ENCODE measurements around the gene CDH4. TPM values are rescaled to one million over a fixed set of nuclear protein-coding genes. Genes with fewer than 3 reads are reported as not detected.
"Not testable (repeated sequence)": the region's sequence is repeated elsewhere in the genome, so short reads cannot be mapped to it uniquely, and the experiment has no call there.

Gene CDH4
- total RNA-seq, 2 donors from 2014 or later = 0.29 to 0.45 TPM

DNA sequence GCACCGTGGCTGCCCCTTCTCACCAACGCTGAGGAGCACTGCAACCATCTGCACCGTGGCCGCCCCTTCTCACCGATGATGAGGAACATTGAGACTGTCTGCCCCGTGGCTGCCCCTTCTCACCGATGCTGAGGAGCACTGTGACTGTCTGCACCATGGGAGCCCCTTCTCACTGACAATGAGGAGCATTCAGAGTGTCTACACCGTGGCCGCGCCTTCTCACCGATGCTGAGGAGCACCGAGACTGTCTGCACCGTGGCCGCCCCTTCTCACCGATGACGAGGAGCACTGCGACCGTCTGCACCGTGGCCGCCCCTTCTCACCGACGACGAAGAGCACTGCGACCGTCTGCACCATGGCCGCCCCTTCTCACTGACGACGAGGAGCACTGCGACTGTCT, 693.4 kb downstream of the CDH4 start:
- not testable (repeated sequence) for H3K27me3 Mint-ChIP-seq; H3K36me3 Mint-ChIP-seq (ENCODE audit: low read depth); H3K4me1 Mint-ChIP-seq; H3K4me3 Mint-ChIP-seq; ATAC-seq (replicated peaks); H3K27ac Mint-ChIP-seq; H3K9me3 Mint-ChIP-seq

DNA sequence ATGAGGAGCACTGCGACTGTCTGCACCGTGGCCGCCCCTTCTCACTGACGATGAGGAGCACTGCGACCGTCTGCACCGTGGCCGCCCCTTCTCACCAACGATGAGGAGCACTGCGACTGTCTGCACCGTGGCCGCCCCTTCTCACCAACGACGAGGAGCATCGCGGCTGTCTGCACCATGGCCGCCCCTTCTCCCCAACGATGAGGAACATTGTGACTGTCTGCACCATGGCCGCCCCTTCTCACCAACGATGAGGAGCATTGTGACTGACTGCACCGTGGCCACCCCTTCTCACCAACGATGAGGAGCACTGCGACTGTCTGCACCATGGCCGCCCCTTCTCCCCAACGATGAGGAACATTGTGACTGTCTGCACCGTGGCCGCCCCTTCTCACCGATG, 696.0 kb downstream of the CDH4 start:
- not testable (repeated sequence) for H3K27me3 Mint-ChIP-seq; H3K27ac Mint-ChIP-seq; H3K4me1 Mint-ChIP-seq; H3K4me3 Mint-ChIP-seq; H3K9me3 Mint-ChIP-seq; ATAC-seq (replicated peaks); H3K36me3 Mint-ChIP-seq (ENCODE audit: low read depth)

DNA sequence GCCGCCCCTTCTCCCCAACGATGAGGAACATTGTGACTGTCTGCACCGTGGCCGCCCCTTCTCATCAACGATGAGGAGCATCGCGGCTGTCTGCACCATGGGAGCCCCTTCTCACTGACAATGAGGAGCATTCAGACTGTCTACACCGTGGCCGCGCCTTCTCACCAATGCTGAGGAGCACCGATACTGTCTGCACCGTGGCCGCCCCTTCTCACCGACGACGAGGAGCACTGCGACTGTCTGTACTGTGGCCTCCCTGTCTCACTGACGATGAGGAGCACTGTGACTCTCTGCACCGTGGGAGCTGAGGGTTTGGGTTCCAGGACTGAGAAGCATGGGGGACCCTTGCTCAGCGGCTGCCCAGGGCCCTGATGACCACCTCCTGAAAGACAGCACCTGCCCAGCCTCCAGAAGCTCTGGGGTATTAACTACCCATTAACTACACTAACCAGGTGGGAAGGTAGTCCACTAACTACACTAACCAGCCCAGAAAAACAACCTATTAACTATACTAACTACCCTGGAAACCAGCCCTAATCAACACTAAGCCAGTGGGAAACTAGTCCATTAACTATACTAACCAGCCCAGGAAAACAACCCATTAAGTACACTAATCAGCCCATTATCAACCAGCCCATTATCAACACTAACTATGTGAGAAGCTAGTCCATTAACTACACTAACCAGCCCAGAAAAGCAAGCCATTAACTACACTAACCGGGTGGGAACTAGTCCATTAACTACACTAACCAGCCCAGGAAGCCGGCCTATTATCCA, 696.7 kb downstream of the CDH4 start:
- H3K36me3 Mint-ChIP-seq (ENCODE audit: low read depth) = no peaks in the 10 kb centered on the region
- H3K27ac Mint-ChIP-seq = no peak overlapping the region
- no peaks in the 10 kb centered on the region for H3K4me1 Mint-ChIP-seq
- no peaks in the 10 kb centered on the region for H3K9me3 Mint-ChIP-seq
- H3K4me3 Mint-ChIP-seq = no peak overlapping the region
- ATAC-seq (replicated peaks) = no peak
- H3K27me3 Mint-ChIP-seq = peaks cover 4% of the 10 kb centered on the region

- Mint-ChIP-seq H3K4me3 (no peak overlapping the region), H3K27me3 (peaks cover 5% of the 10 kb centered on the region), H3K4me1 (no peaks in the 10 kb centered on the region), H3K27ac (no peak overlapping the region), H3K36me3 (ENCODE audit: low read depth) (no peaks in the 10 kb centered on the region), H3K9me3 (no peaks in the 10 kb centered on the region)
- ATAC-seq (replicated peaks) = no peak
Observed at GRCh38 chr20:61949363-61949713, 697.3 kb downstream of the CDH4 start.

DNA sequence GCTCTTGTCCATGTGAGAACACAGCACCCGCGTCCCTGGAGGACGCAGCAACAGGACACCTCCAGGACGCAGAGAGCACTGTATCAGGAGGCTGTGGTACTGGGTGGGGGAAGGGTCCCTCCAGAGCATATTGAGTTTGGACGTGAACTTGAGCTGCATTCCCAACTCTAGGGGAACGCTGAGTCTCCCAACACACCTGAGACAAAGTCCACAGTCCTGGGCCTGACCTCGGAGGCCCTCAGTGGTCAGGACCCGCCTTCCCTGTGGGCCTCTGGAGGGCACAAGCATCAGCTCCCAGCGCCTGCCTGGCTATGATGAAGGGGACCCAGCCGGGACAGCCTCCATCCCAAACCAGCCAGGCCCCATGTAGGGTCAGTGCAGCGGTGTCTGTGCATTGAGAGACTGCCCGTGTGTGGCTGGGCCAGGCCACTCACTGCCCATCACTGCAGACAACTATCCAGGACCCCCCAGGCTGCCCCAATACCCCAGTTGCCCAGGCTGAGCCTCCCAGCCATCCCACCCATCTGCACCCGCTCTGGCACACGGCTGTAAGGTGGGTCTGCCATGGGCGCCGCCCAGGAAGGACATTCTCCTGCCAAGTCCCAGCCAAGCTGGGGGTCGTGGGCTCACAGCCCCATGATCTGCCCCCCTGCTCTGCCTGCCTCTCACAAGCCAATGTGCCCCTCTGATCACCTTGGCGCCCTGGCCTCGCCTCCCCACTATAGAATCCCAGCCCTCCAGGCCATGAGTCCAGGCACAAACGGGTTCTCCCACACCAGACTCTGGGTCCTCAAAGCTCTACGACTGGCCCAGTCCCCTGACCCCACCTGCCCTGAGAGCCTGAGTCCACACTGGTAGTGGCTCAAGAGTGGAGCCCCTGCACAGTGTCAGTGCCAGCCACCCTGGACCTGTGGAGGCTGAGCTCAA, 697.9 kb downstream of the CDH4 start:
- Mint-ChIP-seq H3K9me3 (no peaks in the 10 kb centered on the region), H3K27me3 (peaks cover 12% of the 10 kb centered on the region), H3K4me1 (no peaks in the 10 kb centered on the region), H3K27ac (no peak overlapping the region), H3K36me3 (ENCODE audit: low read depth) (no peaks in the 10 kb centered on the region), H3K4me3 (no peak overlapping the region)
- no peak for ATAC-seq (replicated peaks)

DNA sequence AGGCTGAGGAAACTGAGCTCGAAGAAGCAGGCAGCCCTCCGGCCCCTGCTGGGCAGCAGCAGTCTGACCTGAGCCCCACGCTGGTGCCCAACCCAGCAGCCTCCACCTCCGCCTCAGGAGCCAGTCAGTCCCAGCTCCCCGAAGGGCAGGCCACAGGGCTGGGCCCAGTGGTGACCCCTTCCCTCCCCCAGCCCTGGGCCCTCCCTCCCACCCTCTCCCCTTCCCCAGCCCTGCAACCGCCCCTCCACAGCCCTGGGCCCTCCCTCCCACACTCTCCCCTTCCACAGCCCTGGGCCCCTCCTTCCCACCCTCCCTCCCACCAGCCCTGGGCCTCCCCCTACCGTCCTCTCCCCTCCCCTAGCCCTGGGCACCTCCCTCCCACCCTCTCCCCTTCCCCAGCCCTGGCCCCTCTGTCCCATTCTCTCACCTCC, 698.6 kb downstream of the CDH4 start:
- H3K27me3 Mint-ChIP-seq = peaks cover 12% of the 10 kb centered on the region
- H3K36me3 Mint-ChIP-seq (ENCODE audit: low read depth) = no peaks in the 10 kb centered on the region
- H3K9me3 Mint-ChIP-seq = no peaks in the 10 kb centered on the region
- no peak overlapping the region for H3K4me3 Mint-ChIP-seq
- no peak for ATAC-seq (replicated peaks)
- no peak overlapping the region for H3K27ac Mint-ChIP-seq
- no peaks in the 10 kb centered on the region for H3K4me1 Mint-ChIP-seq

- H3K27ac Mint-ChIP-seq = no peak overlapping the region
- no peaks in the 10 kb centered on the region for H3K9me3 Mint-ChIP-seq
- ATAC-seq (replicated peaks) = no peak
- peaks cover 12% of the 10 kb centered on the region for H3K27me3 Mint-ChIP-seq
- no peaks in the 10 kb centered on the region for H3K4me1 Mint-ChIP-seq
- no peak overlapping the region for H3K4me3 Mint-ChIP-seq
- no peaks in the 10 kb centered on the region for H3K36me3 Mint-ChIP-seq (ENCODE audit: low read depth)
Observed at GRCh38 chr20:61951695-61952533, 699.9 kb downstream of the CDH4 start.

DNA sequence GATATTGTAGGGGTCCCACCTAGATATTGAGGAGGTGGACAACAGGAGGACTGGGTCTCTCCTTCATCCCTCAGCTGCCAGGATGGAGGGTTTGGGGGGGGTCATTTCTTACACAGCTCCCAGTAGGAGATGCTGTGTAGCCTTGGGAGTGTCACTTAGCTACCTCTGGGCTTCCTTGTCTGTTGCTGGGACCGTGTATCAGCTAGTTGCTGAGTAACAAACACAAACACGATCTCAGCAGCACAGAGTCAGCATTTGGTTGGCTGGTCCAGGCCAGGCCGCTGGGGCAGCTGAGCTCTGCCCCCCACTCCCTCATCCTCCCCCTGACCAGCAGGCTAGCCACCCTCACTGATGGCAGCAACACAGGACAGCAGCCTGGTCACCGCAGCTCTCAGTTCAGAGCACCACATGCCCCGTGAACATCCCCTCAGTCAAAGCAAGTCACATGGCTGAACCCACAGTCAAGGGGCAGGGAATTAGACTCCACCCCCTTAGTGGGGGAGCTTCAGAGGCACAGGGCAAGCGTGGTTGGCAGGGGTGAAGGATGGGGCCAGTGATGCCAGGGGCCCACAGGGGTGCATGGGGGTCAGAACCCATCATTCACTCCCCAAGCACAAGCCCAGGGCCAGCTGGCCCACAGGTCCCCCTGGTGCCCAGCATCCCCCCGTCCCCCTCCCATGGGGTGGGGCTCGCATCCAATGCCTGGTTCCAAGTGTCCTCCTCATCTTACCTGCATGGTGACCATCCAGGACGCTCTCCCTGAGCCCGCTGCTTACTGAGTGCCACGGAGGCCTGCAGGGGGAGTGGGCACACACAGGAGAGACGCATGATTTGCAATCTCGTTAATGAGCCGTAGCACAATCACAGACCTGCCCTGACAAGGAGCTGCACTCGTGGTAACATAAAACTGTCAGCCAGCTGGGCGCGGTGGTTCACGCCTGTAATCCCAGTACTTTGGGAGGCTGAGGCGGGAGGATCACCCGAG, 701.3 kb downstream of the CDH4 start:
- Mint-ChIP-seq H3K9me3 (no peaks in the 10 kb centered on the region), H3K4me1 (no peaks in the 10 kb centered on the region), H3K27me3 (peaks cover 12% of the 10 kb centered on the region), H3K4me3 (no peak overlapping the region), H3K27ac (no peak overlapping the region), H3K36me3 (ENCODE audit: low read depth) (no peaks in the 10 kb centered on the region)
- ATAC-seq (replicated peaks) = no peak

DNA sequence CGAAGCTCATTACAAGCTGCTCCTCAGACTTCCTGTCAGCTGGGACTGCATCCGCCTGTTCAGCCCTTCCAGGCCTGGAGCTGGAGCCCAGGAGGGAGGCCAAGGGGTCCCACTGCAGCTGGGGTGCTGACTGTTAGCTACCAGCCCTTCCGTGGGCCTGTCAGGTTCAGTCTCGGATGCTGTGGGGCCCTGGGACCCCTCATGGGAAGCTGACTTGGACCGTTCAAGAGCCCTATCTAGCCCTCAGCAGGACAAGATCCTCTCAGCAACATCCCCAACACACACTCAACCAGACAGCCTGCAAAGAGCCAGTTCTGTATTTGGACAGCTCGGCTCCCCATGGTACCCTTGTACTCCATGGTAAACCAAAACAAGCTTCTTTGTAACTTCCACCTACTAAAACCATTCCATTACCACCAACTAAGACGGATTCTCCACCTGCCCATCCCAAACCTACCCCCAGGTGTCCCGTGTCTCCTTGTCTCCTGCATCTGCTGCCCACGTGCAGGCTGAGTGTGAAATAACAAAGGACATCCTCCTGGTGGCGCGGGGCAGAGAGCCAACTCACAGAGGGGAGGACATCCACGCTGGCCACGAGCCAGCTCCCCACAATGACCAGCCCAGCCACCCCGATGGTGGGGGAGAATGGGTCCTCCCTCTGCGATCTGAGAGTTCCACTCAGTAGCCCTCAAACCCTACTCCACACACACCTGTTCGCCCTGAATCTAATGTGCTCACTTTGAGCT, 702.4 kb downstream of the CDH4 start:
- Mint-ChIP-seq H3K36me3 (ENCODE audit: low read depth) (no peaks in the 10 kb centered on the region), H3K4me1 (no peaks in the 10 kb centered on the region), H3K27me3 (peaks cover 12% of the 10 kb centered on the region), H3K4me3 (no peak overlapping the region), H3K9me3 (no peaks in the 10 kb centered on the region), H3K27ac (no peak overlapping the region)
- ATAC-seq (replicated peaks) = no peak

GRCh38 chr20:61955668-61956395, 703.8 kb downstream of the CDH4 start:
- Mint-ChIP-seq H3K27ac (no peak overlapping the region), H3K9me3 (no peaks in the 10 kb centered on the region), H3K36me3 (ENCODE audit: low read depth) (no peaks in the 10 kb centered on the region), H3K4me3 (no peak overlapping the region), H3K4me1 (no peaks in the 10 kb centered on the region), H3K27me3 (peaks cover 12% of the 10 kb centered on the region)
- no peak for ATAC-seq (replicated peaks)

DNA sequence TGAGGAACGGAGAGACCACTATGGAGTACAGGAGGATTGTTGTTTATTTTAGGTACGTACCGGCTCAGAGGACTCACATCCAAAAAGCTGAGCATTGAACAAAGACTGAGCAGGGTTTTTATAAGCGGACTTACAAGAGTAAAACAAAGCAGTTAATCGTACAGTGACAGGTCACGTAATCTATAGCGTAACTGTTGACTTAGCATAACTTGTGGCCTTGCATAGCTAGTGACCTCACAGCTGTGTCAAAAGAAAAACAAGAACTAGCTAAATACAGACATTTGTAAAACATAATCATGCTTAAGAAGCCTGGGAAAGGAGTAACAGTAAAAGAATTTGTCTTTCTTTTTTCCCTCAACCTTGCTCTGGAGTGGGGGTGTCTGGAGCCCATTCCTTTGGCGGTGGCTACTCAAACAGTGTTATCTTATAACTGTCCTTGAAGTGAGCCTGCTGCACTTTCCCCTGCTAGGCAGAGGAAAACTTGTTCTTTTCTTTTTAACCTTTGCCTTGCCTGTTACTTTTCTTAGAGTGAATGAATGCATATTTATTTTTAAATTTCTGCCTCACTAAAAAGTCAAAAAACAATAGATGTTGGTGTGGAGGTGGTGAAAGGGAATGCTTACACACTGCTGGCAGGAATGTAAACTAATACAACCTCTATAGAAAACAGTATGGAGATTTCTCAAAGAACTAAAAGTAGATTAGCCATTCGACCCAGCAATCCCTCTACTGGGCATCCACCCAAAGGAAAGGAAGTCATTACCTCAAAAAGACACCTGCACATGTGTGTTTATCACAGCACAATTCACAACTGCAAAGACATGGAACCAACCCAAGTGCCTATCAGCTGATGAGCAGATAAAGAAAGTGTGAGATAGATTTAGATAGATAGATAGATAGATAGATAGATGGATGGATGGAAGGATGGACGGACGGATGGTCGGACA, 704.6 kb downstream of the CDH4 start:
- Mint-ChIP-seq H3K27ac (no peak overlapping the region), H3K4me1 (no peaks in the 10 kb centered on the region), H3K4me3 (no peak overlapping the region), H3K27me3 (peaks cover 12% of the 10 kb centered on the region), H3K36me3 (ENCODE audit: low read depth) (no peaks in the 10 kb centered on the region), H3K9me3 (no peaks in the 10 kb centered on the region)
- ATAC-seq (replicated peaks) = no peak
